Loucy (cell line): ENCODE data around the gene SNX11.

Experiments
- H2AFZ ChIP-seq: fragments of 200-600 bp; sonication (generic); 2 replicates; pipeline ENCODE4 v1.6.0; 2016; ENCODE audit warnings: antibody characterized with exemption, mild to moderate bottlenecking, low read length, moderate library complexity
- H3F3A ChIP-seq: fragments of 200-600 bp; 2 replicates; pipeline ENCODE4 v1.6.0; 2016; ENCODE audit warnings: antibody characterized with exemption, low read depth, mild to moderate bottlenecking
- H3K27me3 ChIP-seq: fragments of 200-600 bp; sonication (generic); 2 replicates; pipeline ENCODE4 v1.6.1; 2014; ENCODE audit warnings: low read length, mild to moderate bottlenecking; ENCODE audit not compliant: insufficient read depth, poor library complexity, severe bottlenecking
- H3K36me3 ChIP-seq: fragments of 200-600 bp; sonication (generic); 2 replicates; pipeline ENCODE4 v1.6.1; 2016; ENCODE audit warnings: low read length; ENCODE audit not compliant: insufficient read depth
- H3K4me1 ChIP-seq: fragments of 200-600 bp; sonication (generic); 2 replicates; pipeline ENCODE4 v1.5.1; 2014; ENCODE audit warnings: low read length, mild to moderate bottlenecking; ENCODE audit not compliant: insufficient read depth, poor library complexity, severe bottlenecking
- H3K4me2 ChIP-seq: fragments of 200-600 bp; sonication (generic); 2 replicates; pipeline ENCODE4 v1.6.0; 2014; ENCODE audit warnings: antibody characterized with exemption, low read length, low read depth, mild to moderate bottlenecking; ENCODE audit not compliant: poor library complexity, severe bottlenecking
- H3K4me3 ChIP-seq: fragments of 200-600 bp; sonication (generic); 2 replicates; pipeline ENCODE4 v1.5.1; 2014; ENCODE audit warnings: low read length, mild to moderate bottlenecking, mixed read lengths; ENCODE audit not compliant: poor library complexity, severe bottlenecking
- H3K79me2 ChIP-seq: fragments of 200-600 bp; sonication (generic); 2 replicates; pipeline ENCODE4 v1.6.1; 2014; ENCODE audit warnings: low read length; ENCODE audit not compliant: insufficient read depth
- H3K9ac ChIP-seq: fragments of 200-600 bp; sonication (generic); 2 replicates; pipeline ENCODE4 v1.6.0; 2014; ENCODE audit warnings: mild to moderate bottlenecking, low read depth, low read length, moderate library complexity; ENCODE audit not compliant: poor library complexity, severe bottlenecking
- H3K9me2 ChIP-seq: fragments of 200-600 bp; sonication (generic); replicated peaks from 2 replicates; pipeline ENCODE4 v1.6.1; 2016; ENCODE audit warnings: low read depth, low read length, mixed read lengths
- H3K9me3 ChIP-seq: fragments of 200-600 bp; sonication (generic); 2 replicates; pipeline ENCODE4 v1.6.1; 2014; ENCODE audit warnings: mild to moderate bottlenecking, antibody characterized with exemption, low read length, low read depth; ENCODE audit not compliant: insufficient read depth
- H4K20me1 ChIP-seq: fragments of 200-600 bp; sonication (generic); 2 replicates; pipeline ENCODE4 v1.6.0; 2014; ENCODE audit warnings: antibody characterized with exemption, low read length, mild to moderate bottlenecking; ENCODE audit not compliant: insufficient read depth, poor library complexity, severe bottlenecking
- CTCF ChIP-seq: fragments of 200-600 bp; sonication (generic); conservative IDR thresholded peaks from 2 replicates; pipeline ENCODE4 v1.5.1; 2014; ENCODE audit warnings: mild to moderate bottlenecking, antibody characterized with exemption, low read length
- EZH2phosphoT487 ChIP-seq: fragments of 200-600 bp; IDR thresholded peaks from 2 replicates; pipeline ENCODE4 v1.6.1; 2018; ENCODE audit warnings: antibody characterized with exemption, mild to moderate bottlenecking, moderate library complexity, borderline replicate concordance

The SNX11 gene

GRCh38 chr17:48131216-48131824 is 23.8 kb downstream of the SNX11 start:
- Histone ChIP-seq H3K36me3 (no peaks in the 10 kb centered on the region), H3K4me1 (no peaks in the 10 kb centered on the region), H2AFZ (no peak overlapping the region), H3F3A (no peaks in the 10 kb centered on the region), H3K4me3 (no peak overlapping the region), H3K9me3 (no peaks in the 10 kb centered on the region), H3K79me2 (no peaks in the 10 kb centered on the region), H4K20me1 (no peaks in the 10 kb centered on the region), H3K27me3 (no peaks in the 10 kb centered on the region), H3K4me2 (no peak overlapping the region), H3K9ac (no peak overlapping the region), H3K9me2 (no peaks in the 10 kb centered on the region)
- TF ChIP-seq CTCF (peak; percentile 91), EZH2phosphoT487 (no peak)

GRCh38 chr17:48132385-48132784 is 24.8 kb downstream of the SNX11 start:
- H3K4me1 ChIP-seq: no peaks in the 10 kb centered on the region
- H3F3A ChIP-seq: no peaks in the 10 kb centered on the region
- H3K4me3 ChIP-seq: no peak overlapping the region
- H3K9me3 ChIP-seq: no peaks in the 10 kb centered on the region
- no peaks in the 10 kb centered on the region for H3K9me2 ChIP-seq
- H3K27me3 ChIP-seq: no peaks in the 10 kb centered on the region
- no peak for TF ChIP-seq CTCF
- no peak for TF ChIP-seq EZH2phosphoT487
- H2AFZ ChIP-seq: no peak overlapping the region
- no peak overlapping the region for H3K9ac ChIP-seq
- no peaks in the 10 kb centered on the region for H3K36me3 ChIP-seq
- H4K20me1 ChIP-seq: no peaks in the 10 kb centered on the region
- no peaks in the 10 kb centered on the region for H3K79me2 ChIP-seq
- no peak overlapping the region for H3K4me2 ChIP-seq

- TF ChIP-seq EZH2phosphoT487: no peak
- TF ChIP-seq CTCF: peak; percentile 73
- no peaks in the 10 kb centered on the region for H3K36me3 ChIP-seq
- no peak overlapping the region for H3K9ac ChIP-seq
- H3K4me3 ChIP-seq: no peak overlapping the region
- no peaks in the 10 kb centered on the region for H3F3A ChIP-seq
- H4K20me1 ChIP-seq: no peaks in the 10 kb centered on the region
- H3K4me2 ChIP-seq: no peak overlapping the region
- H3K79me2 ChIP-seq: no peaks in the 10 kb centered on the region
- H3K9me3 ChIP-seq: no peaks in the 10 kb centered on the region
- no peaks in the 10 kb centered on the region for H3K9me2 ChIP-seq
- H3K4me1 ChIP-seq: no peaks in the 10 kb centered on the region
- H2AFZ ChIP-seq: no peak overlapping the region
- H3K27me3 ChIP-seq: no peaks in the 10 kb centered on the region
Measured at GRCh38 chr17:48134912-48135480, 27.4 kb downstream of the SNX11 start.
